H54 (cell line): Measurements from ENCODE around the gene CCDC71.

Experiments used
- DNase-seq: peaks from one replicate; pipeline ENCODE4 v3.0.0; 2011; ENCODE audit warnings: low spot score, mixed read lengths; ENCODE audit not compliant: insufficient read length
- FAIRE-seq: peaks from 3 replicates; lab custom pipeline; 2011; peaks lifted over from hg19 to GRCh38; lab: Jason Lieb, UNC
- POLR2A ChIP-seq: IDR thresholded peaks from 2 replicates; pipeline ENCODE4 v1.6.1; 2011; ENCODE audit warnings: low read depth, mild to moderate bottlenecking, low read length

Gene CCDC71

DNA sequence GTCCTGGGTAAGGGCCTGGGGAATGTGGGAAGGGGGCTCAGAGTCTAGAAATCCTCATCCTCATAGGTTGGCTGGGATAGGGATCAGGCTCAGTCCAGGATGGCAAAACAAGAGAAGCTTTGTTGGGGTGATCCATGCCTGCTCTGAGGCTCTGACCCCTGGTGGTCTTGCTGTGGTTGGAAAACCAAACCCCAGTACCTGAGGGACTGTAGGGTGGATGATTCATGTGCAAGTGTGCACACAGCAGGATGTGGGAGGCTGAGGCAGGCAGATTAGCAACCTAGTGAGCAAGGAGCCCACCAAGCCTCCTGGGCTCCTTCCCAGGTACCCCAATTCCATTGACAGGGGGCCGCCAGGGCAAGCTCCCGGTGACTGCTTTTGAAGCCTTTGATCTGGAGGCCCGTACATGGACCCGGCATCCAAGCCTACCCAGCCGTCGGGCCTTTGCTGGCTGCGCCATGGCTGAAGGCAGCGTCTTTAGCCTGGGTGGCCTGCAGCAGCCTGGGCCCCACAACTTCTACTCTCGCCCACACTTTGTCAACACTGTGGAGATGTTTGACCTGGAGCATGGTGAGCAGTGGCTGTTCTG, 8.4 kb upstream of the CCDC71 start:
- FAIRE-seq = no peak
- no peak for TF ChIP-seq POLR2A
- no peak for DNase-seq

DNA sequence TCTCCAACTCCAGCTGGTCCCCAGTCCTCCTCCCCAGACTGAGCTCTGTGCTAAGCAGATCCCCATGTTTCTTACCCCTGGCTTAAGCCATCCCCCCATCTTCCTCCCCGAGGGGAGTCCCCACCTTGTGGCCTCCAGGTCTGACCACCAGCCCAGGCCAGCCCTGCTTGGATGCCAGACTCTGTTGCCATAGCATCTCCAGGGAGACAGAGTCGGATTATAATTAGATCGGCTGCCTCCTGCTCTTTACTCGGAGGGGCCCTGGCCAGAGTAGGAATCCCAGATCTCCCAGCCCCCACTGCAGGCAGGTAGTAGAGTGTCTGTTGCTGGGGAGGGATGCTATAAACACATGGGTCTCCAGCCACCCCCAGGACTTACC, 7.7 kb upstream of the CCDC71 start:
- FAIRE-seq (no peak), DNase-seq (no peak)
- TF ChIP-seq POLR2A = no peak

DNA sequence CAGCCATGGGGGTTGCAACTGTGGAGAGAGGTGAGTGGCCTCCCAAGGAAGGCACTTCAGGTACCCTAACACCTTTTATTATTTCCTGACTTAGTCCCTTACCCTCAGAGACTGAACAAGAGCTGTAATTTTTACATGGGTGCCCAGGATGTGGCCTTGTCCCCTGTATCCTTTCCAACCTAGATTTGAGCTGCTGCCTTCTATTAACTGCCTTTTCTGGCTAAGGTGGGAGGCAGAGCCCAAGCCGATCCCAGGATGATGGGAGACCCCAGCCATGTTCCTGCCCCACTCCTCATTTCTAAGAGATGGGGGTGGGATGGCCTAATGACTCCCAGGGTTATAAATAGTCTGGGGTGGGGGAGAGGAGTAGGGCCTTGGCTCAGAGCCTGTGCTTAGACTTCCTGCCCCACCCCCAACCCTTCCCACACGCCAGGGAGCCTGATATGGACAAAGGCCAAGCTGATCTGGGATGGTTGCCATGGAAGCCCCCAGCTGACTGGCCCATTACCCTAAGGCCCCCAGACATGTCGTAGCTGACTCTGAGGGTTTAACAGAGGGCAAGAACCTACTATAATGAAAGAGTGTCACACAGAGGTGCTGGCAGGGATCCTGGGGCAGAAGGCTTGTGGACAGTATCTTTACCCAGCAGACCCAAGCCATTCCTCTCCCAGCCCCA, 7.1 kb upstream of the CCDC71 start:
- DNase-seq (no peak), FAIRE-seq (no peak)
- no peak for TF ChIP-seq POLR2A

DNA sequence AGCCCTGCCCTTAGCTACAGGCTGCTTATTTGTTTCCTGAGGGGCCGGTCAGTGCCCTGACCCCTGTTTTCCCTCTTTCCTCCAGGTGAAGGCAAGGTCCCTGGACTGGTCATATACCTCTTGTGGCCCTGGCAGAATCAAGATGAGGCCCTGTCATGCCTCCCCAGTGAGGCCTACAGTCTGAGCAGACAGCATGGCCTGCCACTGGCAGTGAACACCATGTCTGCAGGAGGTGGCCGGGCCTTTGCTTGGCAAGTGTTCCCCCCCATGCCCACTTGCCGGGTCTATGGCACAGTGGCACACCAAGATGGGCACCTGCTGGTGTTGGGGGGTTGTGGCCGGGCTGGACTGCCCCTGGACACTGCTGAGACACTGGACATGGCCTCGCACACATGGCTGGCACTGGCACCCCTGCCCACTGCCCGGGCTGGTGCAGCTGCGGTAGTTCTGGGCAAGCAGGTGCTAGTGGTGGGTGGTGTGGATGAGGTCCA, 6.5 kb upstream of the CCDC71 start:
- FAIRE-seq = no peak

DNA sequence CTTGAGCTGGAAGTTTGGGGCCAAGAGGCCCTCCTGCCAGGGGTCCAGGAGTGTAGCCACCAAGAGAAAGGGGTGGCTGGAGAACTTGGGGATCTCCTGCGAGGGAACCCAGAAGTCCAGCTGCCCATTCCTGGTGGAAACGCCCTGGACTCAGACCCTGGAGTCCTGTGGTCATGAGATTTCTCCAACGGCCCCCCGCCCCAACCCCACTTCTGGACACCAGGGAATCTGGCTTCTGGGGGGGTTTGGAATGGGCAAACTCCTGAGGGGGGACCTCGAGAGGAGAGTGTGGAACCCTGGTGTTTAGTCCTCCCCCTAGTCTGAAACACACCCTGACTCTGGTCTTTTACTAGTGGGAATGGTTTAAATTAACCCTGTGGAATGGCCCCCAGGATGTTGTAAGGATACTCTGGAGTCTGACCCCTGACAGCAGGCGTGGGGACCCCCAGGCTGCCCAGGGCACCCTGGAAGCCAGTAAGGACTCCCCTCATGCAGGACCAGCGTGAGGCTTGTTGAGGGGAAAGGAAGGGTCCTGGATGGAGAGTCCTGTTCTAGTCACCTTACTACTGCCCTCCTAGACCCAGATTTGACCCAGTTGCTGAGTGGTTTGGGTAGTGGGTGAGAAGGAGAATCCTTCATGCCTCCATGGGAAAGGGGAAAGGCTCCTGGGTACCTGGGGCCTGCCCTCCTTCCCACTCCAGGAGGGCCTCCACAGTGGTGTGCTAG, 5.8 kb upstream of the CCDC71 start:
- FAIRE-seq = no peak
- TF ChIP-seq POLR2A = no peak

More for the DNA sequence above, 6.5 kb upstream of the CCDC71 start:
- no peak for DNase-seq
- no peak for TF ChIP-seq POLR2A

DNA sequence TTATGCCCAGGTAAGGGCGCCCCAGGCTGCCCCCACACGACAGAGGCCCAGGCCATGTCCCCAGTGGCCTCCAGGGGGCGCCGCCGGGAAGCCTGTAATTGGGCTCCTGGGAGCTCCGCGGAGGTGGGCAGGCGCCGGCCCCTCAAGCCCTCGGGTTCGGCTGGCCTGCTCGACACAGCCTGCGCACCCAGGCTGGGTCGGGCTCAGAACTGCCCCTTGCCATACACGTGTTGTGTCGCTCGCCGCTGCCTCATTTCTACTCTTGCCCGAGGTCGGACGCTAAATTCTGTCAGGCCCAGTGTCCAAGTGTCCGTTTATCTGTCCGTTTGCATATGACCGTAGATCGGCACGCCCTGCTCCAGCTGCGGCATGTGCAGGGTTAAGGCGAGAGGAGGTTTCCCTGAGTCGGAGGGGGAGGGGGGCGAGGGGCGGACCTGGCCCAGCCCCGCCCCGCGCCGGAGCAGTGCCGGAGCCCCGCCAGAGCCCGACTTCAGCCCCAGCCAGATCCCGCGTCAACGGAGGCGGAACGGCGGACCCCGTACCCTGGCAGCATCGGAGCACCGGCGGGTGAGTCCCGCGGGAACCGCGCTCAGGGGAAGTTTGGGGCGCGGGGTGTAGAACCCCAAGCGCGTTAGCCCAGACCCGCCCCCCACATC, 5.1 kb upstream of the CCDC71 start, which contains the start of gene KLHDC8B:
Gene KLHDC8B (plus strand): TSS at position 480 of the 656 bp plus-strand sequence. CDS start 1,172 bp downstream, outside the sequence.
- peak; percentile 94 for DNase-seq
- FAIRE-seq = no peak
- TF ChIP-seq POLR2A = peak; percentile 51; the same call in 1 of the 2 replicates

More for the DNA sequence above, 5.8 kb upstream of the CCDC71 start:
- DNase-seq = no peak

DNA sequence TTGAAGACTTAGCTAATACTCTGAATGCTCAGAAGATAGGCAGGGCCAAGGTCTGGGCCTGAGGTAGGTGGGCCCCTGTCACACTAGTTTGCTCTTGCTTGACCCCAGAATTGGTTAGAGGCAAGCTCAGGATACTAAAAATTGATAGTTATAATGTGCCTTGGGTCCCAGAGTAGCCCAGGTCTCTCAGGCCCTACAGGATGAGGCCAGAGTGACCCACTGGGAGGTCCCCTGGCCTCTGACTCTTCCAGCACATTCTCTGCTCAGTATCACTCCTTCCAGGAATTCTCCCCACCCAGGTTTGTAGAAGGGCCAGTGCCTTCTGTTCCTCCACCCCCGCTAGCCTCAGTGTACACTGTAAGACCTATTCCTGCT, 4.6 kb upstream of the CCDC71 start:
- TF ChIP-seq POLR2A = no peak
- FAIRE-seq = no peak
- DNase-seq = no peak

DNA sequence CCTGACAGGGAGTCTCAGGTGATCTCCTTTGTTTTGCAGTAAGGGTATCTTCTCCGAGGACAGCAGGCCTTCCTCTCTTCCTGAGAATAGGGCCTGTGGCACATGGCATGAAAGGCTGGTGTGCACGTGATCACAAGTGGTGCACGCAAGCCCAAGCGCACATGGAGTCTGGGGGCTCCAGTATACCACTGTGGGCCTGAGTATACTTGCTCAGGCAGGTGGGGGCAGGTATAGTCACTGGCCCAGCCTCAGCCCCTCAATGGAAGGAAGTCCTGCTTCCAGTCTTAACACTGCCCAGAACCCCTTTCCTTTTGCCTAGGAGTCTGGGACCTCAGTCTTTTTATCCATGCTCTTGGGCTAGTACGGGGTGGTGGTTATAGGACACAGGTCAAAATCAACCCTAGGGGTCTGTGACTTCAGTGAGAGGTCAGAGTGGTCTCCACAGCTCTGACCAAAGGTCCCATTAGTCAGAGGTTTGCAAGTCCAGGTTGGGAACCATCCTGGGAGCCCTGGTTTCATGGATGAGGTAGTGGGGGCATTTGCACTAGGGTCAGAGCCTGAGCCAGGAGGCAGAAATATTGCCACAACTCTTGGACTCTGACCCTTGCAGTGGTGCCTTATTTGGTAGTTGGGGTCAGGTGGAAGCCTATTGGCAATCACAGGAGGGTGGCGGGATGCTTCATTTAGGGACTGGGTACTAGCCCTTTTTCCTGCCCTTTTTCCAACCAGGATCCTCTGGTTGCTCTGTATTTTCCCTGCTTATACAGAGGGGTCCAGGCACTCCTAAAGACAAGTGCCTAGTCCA, 823 bp upstream of the CCDC71 start:
- TF ChIP-seq POLR2A = no peak
- FAIRE-seq = no peak
- no peak for DNase-seq

DNA sequence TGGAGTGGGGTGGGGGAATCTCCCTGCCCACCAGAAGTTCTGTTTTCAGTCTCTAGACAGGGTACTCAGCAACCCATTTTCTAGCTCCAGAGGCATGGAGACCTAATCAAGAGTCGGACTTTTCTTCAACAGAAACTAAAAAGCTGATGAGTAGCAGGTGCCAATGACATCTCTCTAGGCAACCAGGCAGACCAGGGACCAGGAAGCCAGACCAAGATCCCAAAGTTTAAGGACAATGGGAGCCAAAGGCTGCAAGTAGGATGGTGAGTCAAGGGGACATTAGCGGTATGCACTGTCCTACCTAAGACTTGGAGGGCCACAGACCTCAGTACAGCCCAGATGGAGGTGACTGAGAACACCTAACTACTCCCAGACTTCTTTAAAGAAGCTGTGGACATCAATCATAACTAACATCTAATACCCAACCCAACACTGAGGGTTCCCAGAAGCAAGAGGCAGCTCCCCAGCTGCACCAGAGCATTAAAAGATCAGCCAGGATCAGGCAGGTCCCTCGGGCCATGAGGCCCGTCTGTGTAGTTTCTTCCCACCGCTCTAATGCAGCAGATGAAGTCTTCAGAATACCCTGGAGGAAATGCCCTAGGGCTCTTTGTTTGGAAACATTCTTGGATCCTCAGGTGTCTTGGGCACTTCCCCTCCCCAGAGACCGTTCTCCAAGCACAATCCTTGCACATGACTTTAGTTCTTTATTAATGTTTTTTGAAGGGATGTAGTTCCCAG, 979 bp downstream of the CCDC71 start:
- TF ChIP-seq POLR2A = no peak
- no peak for DNase-seq
- FAIRE-seq = no peak

DNA sequence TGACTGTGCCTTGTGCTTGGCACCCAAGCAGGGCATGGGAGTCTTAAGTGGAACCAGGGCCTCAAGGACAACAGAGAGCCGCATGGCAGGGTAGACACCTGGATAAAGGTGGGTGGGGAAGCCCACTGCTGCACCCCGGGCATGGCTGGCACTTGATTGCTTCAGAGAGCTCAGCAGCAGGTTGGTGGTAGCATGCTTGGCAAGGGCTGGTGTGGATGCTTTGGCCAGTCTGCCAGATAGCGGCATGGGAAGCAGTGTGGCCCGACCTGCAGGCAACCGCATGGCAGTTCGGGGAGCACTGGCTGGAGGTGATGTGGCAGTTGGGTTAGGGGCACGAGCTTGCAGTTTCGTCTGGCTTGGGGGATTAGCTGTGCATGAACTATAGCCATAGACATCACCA, 2.5 kb downstream of the CCDC71 start:
- FAIRE-seq (no peak), DNase-seq (no peak)
- no peak for TF ChIP-seq POLR2A

DNA sequence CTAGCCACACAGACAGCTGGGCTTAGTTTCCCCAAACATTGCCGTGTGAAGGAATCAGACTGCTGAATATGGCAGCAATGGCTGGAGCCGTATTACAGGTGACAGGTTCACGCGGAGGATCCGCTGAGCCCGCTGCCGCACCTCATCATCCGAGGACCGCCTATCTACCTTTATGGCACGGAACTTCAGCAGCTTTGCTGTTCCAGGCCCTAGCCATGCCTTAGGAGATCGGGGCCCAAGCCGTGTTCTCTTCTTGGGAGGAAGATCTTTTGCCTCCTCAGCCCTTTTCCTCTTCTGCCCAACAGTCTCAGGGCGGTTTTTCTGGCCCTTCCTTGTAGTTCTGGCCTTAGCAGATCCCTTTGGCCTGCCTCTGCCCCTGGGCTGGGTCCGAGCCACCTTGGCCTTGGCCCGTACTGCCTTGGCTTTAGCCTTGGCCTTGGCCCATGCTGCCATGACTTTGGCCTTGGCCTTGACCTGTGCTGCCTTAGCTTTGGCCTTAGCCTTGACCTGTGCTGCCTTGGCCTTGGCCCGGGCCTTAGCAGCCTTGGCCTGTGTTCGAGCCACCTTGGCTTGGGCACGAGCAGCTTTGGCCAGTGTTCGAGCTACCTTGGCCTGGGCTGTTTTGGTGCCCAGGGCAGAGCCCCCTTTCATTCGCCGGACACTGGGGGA, 3.2 kb downstream of the CCDC71 start:
- DNase-seq (no peak), FAIRE-seq (no peak)
- no peak for TF ChIP-seq POLR2A
